GM18858 (cell line): ENCODE data around the gene OSBPL3.
"Not testable (repeated sequence)": the region's sequence is repeated elsewhere in the genome, so short reads cannot be mapped to it uniquely, and the experiment has no call there.

ENCODE experiments used
- ATAC-seq: cut with Tn5 transposase; IDR thresholded peaks from one replicate; pipeline ENCODE4 v1.9.1; 2021; ENCODE audit not compliant: unreplicated experiment

Gene OSBPL3

GRCh38 chr7:24922099-24922773 lies 57.7 kb downstream of the OSBPL3 start:
- ATAC-seq, result no peak

GRCh38 chr7:24921362-24921679 lies 58.7 kb downstream of the OSBPL3 start:
- ATAC-seq, result no peak

- ATAC-seq, result no peak
These were observed 59.3 kb downstream of the OSBPL3 start for GRCh38 chr7:24920451-24921361.

- no peak for ATAC-seq
These were observed 62.3 kb downstream of the OSBPL3 start for GRCh38 chr7:24917510-24918239.

GRCh38 chr7:24916463-24917040 lies 63.4 kb downstream of the OSBPL3 start:
- no peak for ATAC-seq

GRCh38 chr7:24914465-24914859 lies 65.5 kb downstream of the OSBPL3 start:
- ATAC-seq, result no peak

- no peak for ATAC-seq
These were observed 66.0 kb downstream of the OSBPL3 start for GRCh38 chr7:24913801-24914464.

GRCh38 chr7:24912874-24913514 lies 67.0 kb downstream of the OSBPL3 start:
- ATAC-seq, result no peak

GRCh38 chr7:24912424-24912823 lies 67.6 kb downstream of the OSBPL3 start:
- ATAC-seq, result no peak

- no peak for ATAC-seq
These were observed 68.8 kb downstream of the OSBPL3 start for GRCh38 chr7:24911213-24911603.

GRCh38 chr7:24910551-24911212 lies 69.3 kb downstream of the OSBPL3 start:
- ATAC-seq, result no peak

GRCh38 chr7:24908727-24909126 lies 71.3 kb downstream of the OSBPL3 start:
- ATAC-seq, result no peak

- no peak for ATAC-seq
These were observed 71.8 kb downstream of the OSBPL3 start for GRCh38 chr7:24908166-24908565.

GRCh38 chr7:24907311-24907886 lies 72.6 kb downstream of the OSBPL3 start:
- peak; percentile 48 for ATAC-seq

GRCh38 chr7:24905996-24906770 lies 73.8 kb downstream of the OSBPL3 start:
- ATAC-seq, result no peak

- ATAC-seq, result not testable (repeated sequence)
These were observed 76.0 kb downstream of the OSBPL3 start for GRCh38 chr7:24903992-24904391.

GRCh38 chr7:24903559-24903958 lies 76.4 kb downstream of the OSBPL3 start:
- no peak for ATAC-seq

GRCh38 chr7:24902931-24903330 lies 77.0 kb downstream of the OSBPL3 start:
- ATAC-seq, result no peak

- no peak for ATAC-seq
These were observed 77.7 kb downstream of the OSBPL3 start for GRCh38 chr7:24902276-24902675.
